Esophagus squamous epithelium (tissue), 4 donors: Measurements from ENCODE around the gene GATAD2A.

Source experiments
- CTCF ChIP-seq, 6 experiments: fragments of 450-650 bp in 4 of 6; fragments of 200-600 bp in 2 of 6; sonication (generic) in 2 of 6; IDR thresholded peaks; one replicate each; pipeline ENCODE4 v1.5.1; 2016 to 2019; ENCODE audit warnings: antibody characterized with exemption in 6 of 6, mild to moderate bottlenecking in 4 of 6, moderate library complexity in 4 of 6
- POLR2A ChIP-seq, 4 donors: fragments of 450-650 bp; IDR thresholded peaks; one replicate each; pipeline ENCODE4 v1.6.1; 2017; ENCODE audit warnings: antibody characterized with exemption in 4 of 4, mild to moderate bottlenecking in 4 of 4, moderate library complexity in 3 of 4

GRCh38 chr19:19417628-19418245 lies 12.3 kb downstream of the GATAD2A start:
- no peak for TF ChIP-seq CTCF (IDR thresholded peaks at IDR 0.05)
- no peak for TF ChIP-seq POLR2A (IDR thresholded peaks at IDR 0.05)
